ENCODE data around the gene ZDHHC18.
"Not testable (repeated sequence)": the region's sequence is repeated elsewhere in the genome, so short reads cannot be mapped to it uniquely, and the experiment has no call there.

ZDHHC18 gene

DNA sequence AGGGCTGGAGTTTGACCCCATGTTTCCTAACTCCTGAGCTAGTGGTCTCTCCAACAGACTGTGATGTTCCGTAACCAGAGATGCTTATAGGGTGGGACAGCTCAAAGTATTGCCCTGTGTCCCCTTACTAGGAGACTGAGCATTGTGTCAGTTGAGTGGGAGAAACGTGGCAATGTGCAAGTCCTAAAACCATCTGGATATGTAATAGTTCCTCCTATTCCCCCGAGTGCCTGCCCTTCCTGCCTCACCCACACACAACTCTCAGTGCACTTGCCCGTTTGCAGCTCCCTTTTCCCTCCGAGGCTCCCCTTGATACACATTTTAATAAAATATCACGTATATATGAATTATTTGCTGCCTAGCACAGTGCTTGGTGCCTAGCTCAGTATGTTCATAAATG lies 35.3 kb upstream of the ZDHHC18 start:
- DNase-seq (ENCODE audit: low spot score): no peak

- no peak for DNase-seq (ENCODE audit: low spot score)
These were observed 34.9 kb upstream of the ZDHHC18 start for GRCh38 chr1:26791626-26792025.

DNA sequence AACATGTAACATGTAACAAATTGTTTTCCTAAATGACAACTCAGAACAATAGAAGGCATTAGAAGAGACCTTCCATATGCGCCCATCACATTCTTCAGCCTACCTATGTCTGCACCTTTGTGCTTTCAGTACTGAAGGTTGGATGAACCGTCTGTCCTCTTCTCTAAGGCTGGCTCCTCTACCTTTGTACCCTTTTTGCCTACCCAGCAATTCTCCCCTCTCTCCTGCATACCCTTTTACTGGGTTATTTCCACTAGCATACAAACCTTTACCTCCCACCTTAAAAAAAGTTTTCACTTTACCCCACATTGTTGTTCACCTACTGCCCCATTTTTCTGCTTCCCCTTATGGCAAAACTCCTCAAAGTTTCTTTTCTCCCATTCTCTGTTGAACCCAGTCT lies 33.6 kb upstream of the ZDHHC18 start:
- no peak for DNase-seq (ENCODE audit: low spot score)

- no peak for DNase-seq (ENCODE audit: low spot score)
These were observed 32.1 kb upstream of the ZDHHC18 start for GRCh38 chr1:26794391-26794790.

DNA sequence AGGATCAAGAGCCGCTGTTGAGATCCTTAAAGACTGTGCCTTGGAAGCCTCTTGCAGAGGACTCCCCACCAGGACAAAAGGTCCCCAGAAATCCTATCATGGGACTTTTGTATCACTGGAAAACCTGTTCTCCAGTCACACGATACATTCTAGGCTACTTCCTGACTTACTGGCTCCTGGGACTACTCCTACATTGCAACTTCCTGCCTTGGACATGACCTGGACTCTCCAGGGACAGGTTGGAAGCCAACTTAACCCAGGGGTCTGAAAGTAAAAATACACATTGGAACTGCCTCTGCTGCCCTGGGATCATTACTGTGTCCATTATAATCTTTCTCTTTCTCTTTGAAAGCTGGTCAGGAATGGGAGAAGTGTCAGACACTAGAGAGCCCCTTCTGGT lies 28.9 kb upstream of the ZDHHC18 start:
- DNase-seq (ENCODE audit: low spot score): no peak

DNA sequence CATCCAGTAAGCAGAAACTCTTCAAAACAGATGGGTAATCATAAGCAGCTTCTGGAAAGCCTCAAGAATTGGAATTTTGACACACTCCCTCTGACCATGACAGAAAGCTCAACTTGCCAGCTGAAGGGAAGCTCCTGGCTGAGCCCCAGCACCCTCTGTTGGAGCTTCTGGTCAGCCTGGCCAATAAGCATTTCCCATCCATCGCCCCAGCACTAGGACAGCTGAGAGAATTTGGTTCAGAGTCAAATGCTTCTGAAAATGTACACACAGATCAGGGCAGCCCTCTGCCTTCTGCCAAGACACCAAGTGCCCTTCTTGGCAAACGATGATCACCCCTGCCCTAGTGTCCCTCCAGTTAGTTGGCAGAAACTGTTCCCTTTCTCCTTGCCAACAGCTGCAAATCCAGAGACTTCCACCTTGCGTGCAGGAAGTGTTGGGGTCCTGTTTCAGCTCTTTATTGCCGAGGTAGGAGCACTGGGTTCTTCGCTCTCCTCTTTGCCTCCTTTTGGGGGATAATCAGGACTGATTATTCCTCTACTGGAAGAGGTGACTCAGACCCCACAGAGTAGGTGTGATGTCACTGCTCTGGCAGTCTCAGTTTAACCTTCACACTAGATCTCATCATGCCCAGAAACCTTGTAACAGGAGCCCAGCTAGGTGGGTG lies 26.9 kb upstream of the ZDHHC18 start:
- no peak for DNase-seq (ENCODE audit: low spot score)

DNA sequence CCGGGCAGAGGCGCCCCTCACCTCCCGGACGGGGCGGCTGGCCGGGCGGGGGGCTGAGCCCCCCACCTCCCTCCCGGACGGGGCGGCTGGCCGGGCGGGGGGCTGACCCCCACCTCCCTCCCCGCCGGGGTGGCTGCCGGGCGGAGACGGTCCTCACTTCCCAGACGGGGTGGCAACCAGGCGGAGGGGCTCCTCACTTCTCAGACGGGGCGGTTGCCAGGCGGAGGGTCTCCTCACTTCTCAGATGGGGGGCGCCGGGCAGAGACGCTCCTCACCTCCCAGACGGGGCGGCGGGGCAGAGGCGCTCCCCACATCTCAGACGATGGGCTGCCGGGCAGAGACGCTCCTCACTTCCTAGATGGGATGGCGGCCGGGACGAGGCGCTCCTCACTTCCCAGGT lies 22.6 kb upstream of the ZDHHC18 start:
- DNase-seq (ENCODE audit: low spot score): not testable (repeated sequence)

GRCh38 chr1:26810105-26810504 lies 16.4 kb upstream of the ZDHHC18 start:
- peak; percentile 81 for DNase-seq (ENCODE audit: low spot score)

- DNase-seq (ENCODE audit: low spot score): no peak
These were observed 15.4 kb upstream of the ZDHHC18 start for GRCh38 chr1:26811057-26811456.

DNA sequence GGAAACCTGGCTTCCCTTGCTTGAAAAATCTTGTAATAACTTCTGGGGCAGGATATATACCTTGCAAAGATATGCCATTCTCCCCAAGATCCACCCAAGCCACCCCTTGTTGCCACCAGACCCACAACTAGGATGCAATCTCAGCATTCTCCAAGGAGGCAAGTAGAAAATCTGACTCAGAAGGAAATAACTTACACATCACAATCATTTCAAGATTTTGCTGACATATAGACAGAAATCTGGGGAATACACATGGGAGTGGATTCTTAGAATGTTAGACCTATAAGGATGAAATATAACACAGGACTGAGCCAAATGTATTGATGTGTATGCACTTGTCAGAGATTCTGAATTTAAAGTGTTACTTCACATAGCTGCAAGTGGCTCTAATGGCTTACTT lies 14.8 kb upstream of the ZDHHC18 start:
- DNase-seq (ENCODE audit: low spot score): no peak

DNA sequence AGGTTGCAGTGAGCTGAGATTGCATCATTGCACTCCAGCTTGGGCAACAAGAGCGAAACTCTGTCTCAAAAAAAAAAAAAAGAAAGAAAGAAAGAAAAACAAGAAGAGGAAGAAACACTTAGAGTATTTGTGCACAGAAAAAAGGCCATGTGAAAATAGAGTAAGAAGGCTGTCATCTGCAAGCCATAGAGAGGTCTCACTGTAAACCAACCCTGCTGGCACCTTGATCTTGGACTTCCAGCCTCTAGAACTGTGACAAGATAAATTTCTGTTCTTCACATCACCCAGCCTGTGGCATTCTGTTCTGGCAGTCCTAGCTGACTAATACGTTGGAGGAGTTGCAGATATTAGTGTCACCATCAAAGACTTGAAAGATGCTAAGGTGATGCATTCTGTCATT lies 12.1 kb upstream of the ZDHHC18 start:
- DNase-seq (ENCODE audit: low spot score): no peak

- no peak for DNase-seq (ENCODE audit: low spot score)
These were observed 11.6 kb upstream of the ZDHHC18 start for GRCh38 chr1:26814893-26815292.

- DNase-seq (ENCODE audit: low spot score): peak; percentile 55
These were observed 5.7 kb upstream of the ZDHHC18 start for GRCh38 chr1:26820784-26821269.

GRCh38 chr1:26822737-26823395 lies 3.6 kb upstream of the ZDHHC18 start:
- no peak for DNase-seq (ENCODE audit: low spot score)

- no peak for DNase-seq (ENCODE audit: low spot score)
These were observed 1.8 kb upstream of the ZDHHC18 start for GRCh38 chr1:26824731-26825130.

DNA sequence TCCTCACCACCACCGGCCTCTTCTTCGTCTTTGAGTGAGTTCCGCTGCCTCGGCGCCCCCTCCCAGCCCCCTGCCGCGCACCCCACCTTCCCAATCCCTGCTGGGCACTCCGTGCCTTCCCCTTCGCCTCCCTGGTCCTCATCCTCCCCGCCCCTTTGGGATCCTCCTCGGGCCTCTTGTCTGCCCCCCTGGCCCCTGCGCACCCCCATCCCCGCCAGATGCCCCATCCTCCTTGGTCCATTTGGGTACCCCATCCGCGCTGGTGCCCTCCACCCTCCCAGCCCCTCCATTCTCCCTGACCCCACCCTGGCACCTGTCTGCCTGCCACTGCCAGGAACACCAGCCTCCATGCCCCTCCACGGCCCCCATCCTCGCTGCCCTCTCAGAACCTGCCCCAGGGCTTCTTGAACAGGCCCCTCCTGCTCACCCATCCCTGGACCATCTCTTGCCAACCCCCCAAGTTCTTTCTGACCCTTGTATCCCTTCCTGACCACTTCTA lies 667 bp downstream of the ZDHHC18 start:
- no peak for DNase-seq (ENCODE audit: low spot score)

DNA sequence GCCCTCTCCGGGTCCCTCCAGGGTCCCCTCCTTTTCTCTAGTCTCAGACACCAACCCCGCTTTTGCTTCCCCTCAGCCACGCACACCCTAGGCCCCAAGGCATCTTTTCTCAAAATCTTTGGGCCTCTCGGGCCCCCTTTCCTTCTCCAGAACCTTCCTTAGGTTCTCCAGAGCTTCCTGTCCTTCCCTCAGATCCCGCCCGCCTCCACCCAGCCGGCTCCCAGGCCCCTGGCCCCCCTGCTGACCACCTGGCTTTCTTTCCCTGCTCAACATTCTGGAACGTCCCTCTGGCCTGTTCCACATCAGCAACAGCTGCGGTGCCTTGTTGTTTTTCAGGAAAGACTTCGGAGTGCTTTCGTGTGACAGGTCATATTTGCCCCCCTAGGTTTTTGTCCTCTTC lies 1.2 kb downstream of the ZDHHC18 start:
- DNase-seq (ENCODE audit: low spot score): no peak

DNA sequence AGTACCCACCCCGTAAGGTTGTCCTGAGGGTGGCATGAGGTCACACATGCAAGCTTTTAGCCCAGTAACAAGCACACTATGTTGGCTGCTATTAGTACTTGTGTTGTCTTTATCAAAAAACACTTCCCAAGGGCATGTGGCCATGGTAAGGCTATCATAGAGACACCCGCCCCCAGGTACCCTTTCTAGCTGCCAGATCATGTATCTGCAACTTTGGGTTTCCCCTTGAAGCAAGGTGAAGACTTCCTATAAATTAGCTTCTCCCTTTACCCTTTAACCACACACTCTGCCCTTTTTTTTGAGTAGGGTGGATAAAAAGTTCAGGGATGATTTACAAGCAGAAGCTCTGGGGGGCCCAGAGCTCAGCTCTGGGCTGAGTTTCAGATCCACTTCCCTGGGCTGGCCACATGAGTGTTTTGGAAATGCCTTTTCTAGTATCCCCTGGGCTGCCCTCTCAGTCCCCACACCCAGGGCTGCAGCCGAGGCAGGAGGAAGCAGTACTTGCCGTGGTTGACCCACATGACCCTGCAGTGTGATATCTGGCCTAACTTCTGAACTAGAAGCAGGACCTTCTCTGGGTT lies 2.0 kb downstream of the ZDHHC18 start:
- DNase-seq (ENCODE audit: low spot score): no peak

GRCh38 chr1:26829184-26829911 lies 2.9 kb downstream of the ZDHHC18 start:
- DNase-seq (ENCODE audit: low spot score): no peak

DNA sequence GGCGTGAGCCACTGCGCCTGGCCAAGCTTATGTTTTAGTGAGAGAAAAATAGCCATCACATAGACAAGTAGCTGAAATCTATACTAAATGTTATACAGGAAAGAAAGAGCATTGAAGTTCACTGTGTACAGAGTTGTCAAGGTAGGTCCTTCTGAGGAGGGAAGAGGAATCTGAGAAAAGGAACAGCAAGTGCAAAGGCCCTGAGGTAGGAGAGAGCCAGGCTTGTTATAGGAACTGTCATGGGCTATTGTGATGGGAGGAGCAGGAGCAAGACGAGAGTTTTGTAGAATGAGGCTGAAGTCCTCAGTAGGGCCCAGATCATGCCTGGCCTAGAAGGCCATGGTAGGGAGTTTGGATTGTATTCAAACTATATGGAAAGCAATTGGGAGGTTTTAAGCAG lies 4.6 kb downstream of the ZDHHC18 start:
- DNase-seq (ENCODE audit: low spot score): no peak

- DNase-seq (ENCODE audit: low spot score): peak; percentile 72
These were observed 5.2 kb downstream of the ZDHHC18 start for GRCh38 chr1:26831546-26832248.

Data from HuH-7 (cell line).